NCI-H345 treated with DMSO at 0.1 percent for 48 hours (cell line): ENCODE results near the gene DUSP2.

Source experiments
- DNase-seq: peaks from one replicate; lab custom pipeline; 2025; ENCODE audit not compliant: unreplicated experiment; lab: John Stamatoyannopoulos, UW

The DUSP2 gene

GRCh38 chr2:96103761-96104486 is 41.3 kb downstream of the DUSP2 start:
- no peak for DNase-seq

DNA sequence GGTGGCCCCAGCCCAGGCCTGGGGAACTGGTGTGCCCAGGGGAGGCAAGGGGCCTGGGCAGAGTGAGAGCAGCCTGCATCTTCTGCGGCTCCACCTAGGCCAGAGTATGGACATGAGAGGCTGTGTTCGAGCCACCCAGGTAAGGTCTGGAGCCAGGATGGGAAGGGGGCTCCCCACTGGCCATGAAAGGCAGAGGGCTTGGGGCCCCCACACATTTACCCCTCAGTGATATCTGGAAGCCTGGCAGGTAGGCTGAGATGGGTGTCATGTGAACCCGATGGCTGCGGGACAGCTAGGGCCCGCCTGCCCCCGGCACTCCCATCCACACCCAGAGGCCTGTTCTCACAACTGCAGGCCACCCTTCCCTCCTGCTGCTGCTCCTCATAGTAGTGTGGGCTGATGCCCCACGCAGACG is 42.0 kb downstream of the DUSP2 start:
- no peak for DNase-seq

DNA sequence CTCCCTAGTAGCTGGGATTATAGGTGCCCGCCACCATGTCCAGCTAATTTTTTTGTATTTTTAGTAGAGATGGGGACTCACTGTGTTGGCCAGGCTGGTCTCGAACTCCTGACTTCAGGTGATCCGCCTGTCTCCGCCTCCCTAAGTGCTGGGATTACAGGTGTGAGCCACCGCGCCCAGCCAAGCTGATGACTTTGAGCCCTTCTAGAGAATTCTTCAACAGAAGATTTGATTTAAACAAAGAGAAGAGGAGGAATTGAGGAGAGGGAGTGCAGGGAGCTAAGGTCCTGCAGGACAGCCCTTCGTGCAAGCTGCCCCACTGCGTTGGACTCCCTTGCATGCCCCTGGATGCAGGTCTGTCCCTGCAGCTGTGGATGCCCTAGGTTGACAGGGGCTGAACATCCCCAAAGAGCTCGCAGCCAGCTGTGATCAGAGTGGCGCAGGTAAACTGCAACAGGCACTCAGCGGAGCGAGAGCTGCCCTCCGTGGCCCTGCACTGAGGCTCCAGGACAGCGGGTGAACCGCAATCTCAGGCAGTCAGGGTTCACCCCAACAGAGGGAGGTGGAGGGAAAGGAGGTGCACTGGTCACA is 42.5 kb downstream of the DUSP2 start:
- no peak for DNase-seq

DNA sequence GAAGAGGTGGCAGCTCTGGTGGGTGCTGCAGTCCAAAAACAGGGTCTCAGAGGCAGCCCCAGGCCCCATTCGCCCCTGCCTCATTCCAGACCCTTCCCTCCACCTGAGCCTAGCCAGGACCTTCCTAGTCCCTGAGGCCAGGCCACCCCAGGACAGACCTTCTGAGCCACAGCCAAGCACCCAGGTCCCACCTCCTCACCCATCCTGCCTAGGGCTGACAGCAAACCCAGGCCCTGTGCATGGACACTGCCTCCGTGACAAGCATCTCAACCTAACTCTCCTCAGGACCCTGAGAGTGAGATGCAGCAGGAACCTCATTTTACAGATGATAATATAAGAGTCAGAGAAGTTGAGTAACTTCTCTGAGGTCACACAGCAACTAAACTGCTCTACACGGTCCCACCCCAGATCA is 44.3 kb downstream of the DUSP2 start:
- no peak for DNase-seq

DNA sequence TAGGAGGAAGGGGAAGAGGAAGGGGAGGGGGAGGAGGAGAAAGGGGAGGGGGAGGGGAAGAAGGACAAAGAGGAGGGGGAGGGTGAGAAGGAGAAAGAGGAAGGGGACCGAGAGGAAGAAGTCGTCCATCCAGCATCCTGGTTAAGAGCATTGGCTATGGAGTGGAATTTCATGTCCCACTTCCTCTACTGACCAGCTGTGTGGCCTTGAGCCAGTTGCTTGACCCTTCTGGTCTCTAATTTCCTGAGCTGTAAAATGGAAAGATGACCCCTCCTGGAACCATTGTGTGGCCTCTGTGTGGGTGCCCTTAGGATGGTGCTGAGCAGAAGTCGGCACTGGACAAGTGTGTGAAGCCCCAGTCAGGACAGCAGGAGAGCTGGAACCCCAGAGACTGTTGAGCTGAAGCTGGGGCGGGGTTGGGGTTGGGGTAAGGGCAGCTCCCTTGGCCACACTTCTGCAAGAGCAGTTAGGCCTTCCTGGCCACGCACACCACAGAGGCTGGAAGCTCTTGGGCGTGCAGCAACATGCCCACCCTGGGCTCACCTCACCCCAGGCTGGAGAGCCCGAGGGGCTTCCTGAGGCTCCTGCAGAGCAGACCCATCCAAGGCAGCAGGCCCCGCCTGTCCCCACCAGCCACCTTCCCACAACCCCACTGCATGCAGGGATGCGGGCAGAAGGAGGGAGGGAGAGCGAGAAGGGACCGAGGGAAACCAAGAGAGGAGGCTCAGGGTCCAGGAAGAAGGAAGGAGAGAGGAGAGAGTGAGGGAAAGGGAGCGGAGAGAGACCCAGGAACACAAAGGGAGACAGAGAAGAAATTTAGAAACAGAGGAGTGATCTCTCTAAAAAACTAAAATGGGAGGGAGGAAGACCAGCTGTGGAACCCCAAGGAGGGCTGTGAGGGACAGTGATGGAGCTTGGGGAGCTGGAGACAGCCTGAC is 45.1 kb downstream of the DUSP2 start:
- DNase-seq = no peak

DNA sequence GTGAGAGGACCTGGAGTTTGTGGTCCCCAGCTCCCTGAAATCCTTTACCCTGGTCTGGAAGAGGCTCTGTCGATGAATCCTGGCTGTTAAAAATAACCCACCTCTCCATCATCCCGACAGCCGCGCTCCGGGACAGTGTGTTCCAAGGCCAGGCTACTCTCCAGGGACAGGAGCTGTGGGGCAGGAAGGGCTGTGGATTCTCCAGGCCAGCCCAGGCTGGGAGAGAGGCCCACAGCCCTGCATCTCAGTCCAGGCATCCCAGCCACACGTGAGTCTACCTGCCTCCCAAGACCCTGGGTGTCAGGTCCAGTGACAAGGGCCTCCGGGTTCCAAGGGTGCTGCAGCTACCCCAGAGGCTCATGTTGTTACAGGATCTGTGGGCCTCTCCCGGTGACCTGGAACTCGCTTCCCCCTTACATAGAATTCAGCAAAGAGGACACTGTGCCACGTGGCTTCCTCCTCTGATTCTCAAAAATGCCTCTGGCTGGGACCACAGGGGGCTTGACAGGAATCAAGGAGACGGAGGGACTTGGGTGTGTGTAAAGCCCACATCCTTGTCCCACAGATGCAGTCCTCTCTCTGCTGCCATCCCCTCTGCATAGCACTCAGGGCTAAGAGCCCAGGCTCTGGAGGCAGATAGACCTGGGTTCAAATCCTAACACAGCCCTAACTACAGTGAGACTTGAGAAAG is 46.2 kb downstream of the DUSP2 start:
- DNase-seq = no peak

GRCh38 chr2:96097951-96098823 is 47.1 kb downstream of the DUSP2 start:
- no peak for DNase-seq

GRCh38 chr2:96097441-96097840 is 47.8 kb downstream of the DUSP2 start:
- DNase-seq = no peak

DNA sequence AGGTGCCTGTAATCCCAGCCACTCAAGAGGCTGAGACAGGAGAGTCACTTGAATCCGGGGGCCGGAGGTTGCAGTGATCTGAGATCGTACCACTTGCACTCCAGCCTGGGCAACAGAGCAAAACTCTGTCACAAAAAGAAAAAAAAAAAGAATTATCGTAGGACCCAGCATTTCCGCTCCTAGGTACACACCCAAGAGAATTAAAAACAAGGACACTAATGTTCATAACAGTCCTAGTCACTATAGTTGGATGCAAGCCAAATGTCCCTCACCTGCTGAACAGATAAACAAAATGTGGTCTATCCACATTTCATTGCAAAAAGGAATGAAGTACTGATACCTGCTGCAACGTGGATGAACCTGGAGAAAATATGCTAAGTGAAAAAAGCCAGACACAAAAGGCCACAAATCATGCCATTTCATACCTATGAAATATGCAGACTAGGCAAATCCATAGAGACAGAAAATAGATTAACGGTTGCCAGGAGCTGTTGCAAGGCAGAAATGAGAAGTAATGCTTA is 50.1 kb downstream of the DUSP2 start:
- peak; percentile 32 for DNase-seq

GRCh38 chr2:96093528-96093927 is 51.7 kb downstream of the DUSP2 start:
- no peak for DNase-seq
